Gastroesophageal sphincter (tissue), 4 donors: ENCODE results near the gene LSAMP. TPM values are rescaled to one million over a fixed set of nuclear protein-coding genes. Genes with fewer than 3 reads are reported as not detected.

Source experiments
- ATAC-seq: fragments of 150-250 bp; one replicate; pipeline ENCODE4 v1.9.1; 2016; ENCODE audit warnings: mild to moderate bottlenecking, moderate library complexity
- H3K27ac ChIP-seq, 4 donors: fragments of 200-600 bp; sonication (generic) in 3 of 4; 1 replicate in 3 of 4; 2 replicates in 1 of 4; pipeline ENCODE4 v1.5.1; 2016 to 2019
- H3K27me3 ChIP-seq: fragments of 200-600 bp; sonication (generic); one replicate; pipeline ENCODE4 v1.5.1; 2019
- H3K36me3 ChIP-seq, 2 donors: fragments of 200-600 bp; sonication (generic); one replicate each; pipeline ENCODE4 v1.5.1; 2019; ENCODE audit warnings: control low read depth in 1 of 2
- H3K4me1 ChIP-seq, 3 donors: fragments of 200-600 bp; sonication (generic); 1 replicate in 2 of 3; 2 replicates in 1 of 3; pipeline ENCODE4 v1.5.1; 2016 to 2019; ENCODE audit warnings: control low read depth in 2 of 3
- H3K4me3 ChIP-seq, 2 donors: fragments of 200-600 bp; sonication (generic); one replicate each; pipeline ENCODE4 v1.5.1; 2019; ENCODE audit warnings: mild to moderate bottlenecking in 1 of 2, moderate library complexity in 1 of 2
- H3K9me3 ChIP-seq, 3 donors: fragments of 200-600 bp; sonication (generic); one replicate each; pipeline ENCODE4 v1.5.1; 2017 to 2019; ENCODE audit warnings: control low read depth in 2 of 3
- EP300 ChIP-seq: sonication (generic); formaldehyde crosslinking; IDR thresholded peaks from one replicate; pipeline ENCODE4 v1.6.1; 2017; ENCODE audit warnings: antibody characterized with exemption, mild to moderate bottlenecking
- POLR2A ChIP-seq, 2 donors: fragments of 450-650 bp; IDR thresholded peaks; one replicate each; pipeline ENCODE4 v1.6.1; 2017; ENCODE audit warnings: antibody characterized with exemption in 2 of 2, mild to moderate bottlenecking in 2 of 2, moderate library complexity in 1 of 2
- POLR2AphosphoS5 ChIP-seq: sonication (generic); formaldehyde crosslinking; IDR thresholded peaks from one replicate; pipeline ENCODE4 v1.6.1; 2017; ENCODE audit warnings: antibody characterized with exemption
- WGBS, 2 donors: methylation state at CpG; one replicate each; pipeline ENCODE4 v1.1.5; 2018; ENCODE audit warnings: low coverage in 1 of 2; 5-methylcytosine and 5-hydroxymethylcytosine counted together
- total RNA-seq, 4 donors: library from RNA; depleted of rRNA; stranded (reverse); fragments of >200 nt; gene quantifications; one replicate each; pipeline ENCODE4 v1.1.0, GENCODE V29; 2016
- TF ChIP-seq, protein P1 (sequence below), 4 experiments: fragments of 200-600 bp in 2 of 4; fragments of 450-650 bp in 2 of 4; sonication (generic) in 1 of 4; IDR thresholded peaks; one replicate each; pipeline ENCODE4 v1.5.1; 2017 to 2019; ENCODE audit warnings: antibody characterized with exemption in 4 of 4, mild to moderate bottlenecking in 2 of 4, moderate library complexity in 2 of 4

LSAMP gene
- total RNA-seq, 4 donors from 2014 or later: 1.5 to 9.3 (median 3.6) TPM

DNA sequence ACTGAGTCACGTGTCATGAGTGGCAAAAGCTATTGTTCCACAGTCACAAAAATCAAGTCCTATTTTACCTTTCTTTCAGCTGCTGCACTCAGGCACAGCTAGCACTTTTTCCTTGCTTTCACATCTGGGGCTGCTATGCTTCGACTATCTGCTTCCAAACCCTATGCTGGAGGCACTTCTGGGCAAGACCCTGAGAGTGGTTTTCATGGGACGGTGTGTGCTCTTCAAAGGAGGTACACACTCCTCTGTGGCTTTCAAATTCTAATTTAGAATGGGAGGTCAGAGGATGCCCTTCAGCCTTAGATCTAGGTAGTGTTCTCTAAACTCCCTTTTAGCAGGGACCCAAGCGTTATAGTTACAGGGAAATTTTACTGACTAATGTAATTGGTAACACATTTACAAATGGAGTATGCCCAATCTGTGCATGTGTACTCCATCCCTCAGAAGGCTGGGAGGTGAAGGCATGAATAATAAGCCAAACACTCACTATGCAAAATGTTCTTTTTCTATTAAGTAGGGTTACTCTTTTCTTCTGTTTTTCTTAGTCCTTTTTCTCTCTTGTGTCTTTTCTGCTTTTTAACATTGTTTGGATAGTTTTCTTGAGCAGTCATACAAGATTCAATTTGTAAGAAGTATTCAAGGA lies 188.3 kb downstream of the LSAMP start:
- no peak overlapping the region for H3K27ac ChIP-seq
- H3K4me1 ChIP-seq: no peaks in the 10 kb centered on the region
- no peaks in the 10 kb centered on the region for H3K27me3 ChIP-seq
- H3K4me3 ChIP-seq: no peak overlapping the region
- no peaks in the 10 kb centered on the region for H3K36me3 ChIP-seq
- TF ChIP-seq POLR2AphosphoS5 (no peak), POLR2A (IDR thresholded peaks at IDR 0.05) (no peak), EP300 (no peak)
- TF ChIP-seq, protein P1, sequence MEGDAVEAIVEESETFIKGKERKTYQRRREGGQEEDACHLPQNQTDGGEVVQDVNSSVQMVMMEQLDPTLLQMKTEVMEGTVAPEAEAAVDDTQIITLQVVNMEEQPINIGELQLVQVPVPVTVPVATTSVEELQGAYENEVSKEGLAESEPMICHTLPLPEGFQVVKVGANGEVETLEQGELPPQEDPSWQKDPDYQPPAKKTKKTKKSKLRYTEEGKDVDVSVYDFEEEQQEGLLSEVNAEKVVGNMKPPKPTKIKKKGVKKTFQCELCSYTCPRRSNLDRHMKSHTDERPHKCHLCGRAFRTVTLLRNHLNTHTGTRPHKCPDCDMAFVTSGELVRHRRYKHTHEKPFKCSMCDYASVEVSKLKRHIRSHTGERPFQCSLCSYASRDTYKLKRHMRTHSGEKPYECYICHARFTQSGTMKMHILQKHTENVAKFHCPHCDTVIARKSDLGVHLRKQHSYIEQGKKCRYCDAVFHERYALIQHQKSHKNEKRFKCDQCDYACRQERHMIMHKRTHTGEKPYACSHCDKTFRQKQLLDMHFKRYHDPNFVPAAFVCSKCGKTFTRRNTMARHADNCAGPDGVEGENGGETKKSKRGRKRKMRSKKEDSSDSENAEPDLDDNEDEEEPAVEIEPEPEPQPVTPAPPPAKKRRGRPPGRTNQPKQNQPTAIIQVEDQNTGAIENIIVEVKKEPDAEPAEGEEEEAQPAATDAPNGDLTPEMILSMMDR (IDR thresholded peaks at IDR 0.05): no peak
- 73 to 79% methylated on average over 3 to 4 of the region's 4 CpGs for WGBS, 2 donors
- ATAC-seq: no peak
- H3K9me3 ChIP-seq: no peaks in the 10 kb centered on the region

DNA sequence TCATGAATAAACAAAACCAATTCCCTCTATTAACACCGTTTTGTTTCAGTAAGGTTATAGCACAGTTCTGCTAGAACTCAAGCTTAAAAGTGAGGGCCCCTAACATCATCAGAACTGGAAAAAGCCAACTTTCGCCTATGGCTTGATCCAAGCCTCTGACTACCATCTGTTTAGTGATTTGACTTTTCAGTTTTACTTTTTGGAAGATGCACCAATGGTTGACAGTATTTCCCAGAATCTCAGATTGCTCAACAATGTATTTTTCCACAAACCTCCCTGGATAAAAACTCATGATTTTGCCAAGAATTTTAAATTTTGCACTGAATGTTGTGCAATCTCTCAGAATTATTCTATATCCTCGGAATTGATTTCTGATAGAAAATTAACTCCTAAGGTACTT lies 190.7 kb downstream of the LSAMP start:
- Histone ChIP-seq H3K4me3 (no peak overlapping the region), H3K27me3 (no peaks in the 10 kb centered on the region), H3K9me3 (no peaks in the 10 kb centered on the region), H3K36me3 (no peaks in the 10 kb centered on the region), H3K4me1 (no peaks in the 10 kb centered on the region), H3K27ac (no peak overlapping the region)
- 51 to 75% methylated on average over 1 to 3 of the region's 3 CpGs for WGBS, 2 donors
- peak; percentile 37 for ATAC-seq
- TF ChIP-seq EP300 (no peak), POLR2AphosphoS5 (no peak)
- TF ChIP-seq, protein P1 (IDR thresholded peaks at IDR 0.05): no peak

DNA sequence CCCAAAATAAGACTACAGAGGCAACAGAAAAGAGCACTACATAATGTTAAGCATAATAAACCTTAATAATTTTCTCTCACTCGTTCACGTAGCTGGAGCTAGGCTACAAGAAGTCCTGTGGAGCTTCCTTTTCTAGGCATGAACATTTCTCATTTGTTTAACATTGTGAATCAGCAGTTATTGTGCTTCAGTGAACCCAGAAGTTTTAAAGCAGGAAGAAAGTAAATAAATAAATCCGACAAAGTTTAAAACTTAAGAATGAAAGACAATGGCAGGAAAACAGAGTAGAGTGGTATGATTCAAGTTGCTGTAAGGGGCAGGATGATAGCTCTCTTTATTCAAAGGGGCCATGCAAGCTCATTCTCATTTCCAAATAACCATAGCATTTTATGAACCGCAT lies 191.8 kb downstream of the LSAMP start:
- no peaks in the 10 kb centered on the region for H3K36me3 ChIP-seq
- H3K9me3 ChIP-seq: no peaks in the 10 kb centered on the region
- H3K4me3 ChIP-seq: no peak overlapping the region
- no peaks in the 10 kb centered on the region for H3K4me1 ChIP-seq
- ATAC-seq: no peak
- no peaks in the 10 kb centered on the region for H3K27me3 ChIP-seq
- TF ChIP-seq, protein P1 (IDR thresholded peaks at IDR 0.05): no peak
- TF ChIP-seq EP300 (no peak), POLR2AphosphoS5 (no peak), POLR2A (IDR thresholded peaks at IDR 0.05) (no peak)
- 40 to 52% methylated on average over 4 of the region's 4 CpGs for WGBS, 2 donors
- no peak overlapping the region for H3K27ac ChIP-seq

DNA sequence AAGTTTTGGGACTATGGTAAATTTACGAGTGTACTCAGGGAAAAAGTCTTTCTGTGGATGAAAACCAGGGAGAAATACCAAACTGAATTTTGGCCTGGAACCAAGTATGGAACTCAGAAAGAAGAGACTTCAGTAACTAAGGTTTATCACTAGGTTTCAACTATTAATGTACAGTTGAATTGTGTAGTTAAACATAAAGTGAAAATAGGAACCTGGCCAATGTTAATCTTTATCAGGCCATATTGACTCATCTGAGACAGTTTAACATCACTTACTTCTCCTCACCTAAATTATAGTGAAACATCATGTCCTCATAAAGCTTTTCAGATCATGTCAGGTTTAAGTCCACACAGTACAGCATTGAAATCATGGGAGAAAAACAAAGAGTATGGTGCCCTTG lies 197.7 kb downstream of the LSAMP start:
- 32 to 55% methylated on average over 1 of the region's 1 CpG for WGBS, 2 donors
- H3K9me3 ChIP-seq: no peaks in the 10 kb centered on the region
- no peak overlapping the region for H3K4me3 ChIP-seq
- H3K27ac ChIP-seq: no peak overlapping the region
- TF ChIP-seq POLR2AphosphoS5 (no peak), POLR2A (IDR thresholded peaks at IDR 0.05) (no peak), EP300 (no peak)
- TF ChIP-seq, protein P1 (IDR thresholded peaks at IDR 0.05): no peak
- no peaks in the 10 kb centered on the region for H3K27me3 ChIP-seq
- H3K36me3 ChIP-seq: no peaks in the 10 kb centered on the region
- no peaks in the 10 kb centered on the region for H3K4me1 ChIP-seq
- no peak for ATAC-seq

DNA sequence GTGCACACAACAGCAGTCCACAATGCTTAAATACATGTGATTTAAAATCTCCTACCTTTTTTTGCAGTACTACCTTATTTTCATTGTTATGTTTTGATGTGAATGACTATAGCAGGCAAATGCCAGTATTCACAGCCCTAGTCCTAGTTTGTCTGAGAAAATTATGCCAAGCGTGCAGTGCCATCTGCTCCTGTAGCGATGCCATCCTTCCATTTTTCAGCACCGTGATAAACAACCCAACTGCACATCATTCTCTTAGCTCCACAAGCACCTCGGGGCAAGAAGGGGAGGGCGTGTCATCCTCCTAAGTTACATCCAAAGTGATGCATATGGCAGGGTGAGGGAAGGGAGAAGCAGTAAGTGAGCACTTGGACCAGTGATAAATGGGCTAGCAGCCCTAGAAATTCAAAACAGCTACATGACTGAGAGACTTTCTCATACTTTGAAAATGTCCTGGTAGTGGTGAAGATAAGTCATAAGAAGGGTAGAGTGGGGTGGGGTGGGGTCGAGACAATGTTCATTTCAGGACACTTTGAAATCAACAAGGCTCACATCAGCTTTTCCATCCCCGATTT lies 198.8 kb downstream of the LSAMP start:
- no peaks in the 10 kb centered on the region for H3K9me3 ChIP-seq
- H3K27me3 ChIP-seq: no peaks in the 10 kb centered on the region
- H3K27ac ChIP-seq: no peak overlapping the region
- 82 to 89% methylated on average over 3 to 6 of the region's 7 CpGs for WGBS, 2 donors
- ATAC-seq: no peak
- TF ChIP-seq EP300 (no peak), POLR2A (IDR thresholded peaks at IDR 0.05) (no peak), POLR2AphosphoS5 (no peak)
- TF ChIP-seq, protein P1 (IDR thresholded peaks at IDR 0.05): no peak
- no peak overlapping the region for H3K4me3 ChIP-seq
- H3K4me1 ChIP-seq: no peaks in the 10 kb centered on the region
- no peaks in the 10 kb centered on the region for H3K36me3 ChIP-seq
